Measurements from ENCODE around the gene RNF8. TPM values are rescaled to one million over a fixed set of nuclear protein-coding genes. Genes with fewer than 3 reads are reported as not detected.

Gene RNF8
- total and polyA plus RNA-seq, 9 of the 15 experiments (the other 6 are each of a cell fraction or from before 2014, with no cell fraction given) = 10.6 to 47.0 (median 37.5) TPM

GRCh38 chr6:37315157-37315515, 38.6 kb upstream of the RNF8 start (continued):
- TF ChIP-seq, protein P1, sequence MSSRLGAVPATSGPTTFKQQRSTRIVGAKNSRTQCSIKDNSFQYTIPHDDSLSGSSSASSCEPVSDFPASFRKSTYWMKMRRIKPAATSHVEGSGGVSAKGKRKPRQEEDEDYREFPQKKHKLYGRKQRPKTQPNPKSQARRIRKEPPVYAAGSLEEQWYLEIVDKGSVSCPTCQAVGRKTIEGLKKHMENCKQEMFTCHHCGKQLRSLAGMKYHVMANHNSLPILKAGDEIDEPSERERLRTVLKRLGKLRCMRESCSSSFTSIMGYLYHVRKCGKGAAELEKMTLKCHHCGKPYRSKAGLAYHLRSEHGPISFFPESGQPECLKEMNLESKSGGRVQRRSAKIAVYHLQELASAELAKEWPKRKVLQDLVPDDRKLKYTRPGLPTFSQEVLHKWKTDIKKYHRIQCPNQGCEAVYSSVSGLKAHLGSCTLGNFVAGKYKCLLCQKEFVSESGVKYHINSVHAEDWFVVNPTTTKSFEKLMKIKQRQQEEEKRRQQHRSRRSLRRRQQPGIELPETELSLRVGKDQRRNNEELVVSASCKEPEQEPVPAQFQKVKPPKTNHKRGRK (tag; IDR thresholded peaks at IDR 0.05) = no peak
- no peak for TF ChIP-seq KHSRP (IDR thresholded peaks at IDR 0.05)
- no peak for TF ChIP-seq ZNF609 (CRISPR knock-in tag; IDR thresholded peaks at IDR 0.05; ENCODE audit: borderline replicate concordance)
- peak; percentile 74 for TF ChIP-seq FOSL1 (tag; conservative IDR thresholded peaks at IDR 0.05)
- no peak for TF ChIP-seq ZC3H11A (IDR thresholded peaks at IDR 0.05; ENCODE audit: low read depth, low read length)
- TF ChIP-seq CREB1 (IDR thresholded peaks at IDR 0.05) = no peak
- TF ChIP-seq CREB1 (CRISPR knock-in tag; IDR thresholded peaks at IDR 0.05) = 0 out of 2 replicates have a peak, but pooled peaks have one; percentile 4
- TF ChIP-seq SNIP1 (IDR thresholded peaks at IDR 0.05; ENCODE audit: low read depth) = no peak
- TF ChIP-seq CBFA2T3 (IDR thresholded peaks at IDR 0.05) = no peak
- no peak for TF ChIP-seq HMG20A (CRISPR knock-in tag; conservative IDR thresholded peaks at IDR 0.05)
- TF ChIP-seq ZNF311 (CRISPR knock-in tag; IDR thresholded peaks at IDR 0.05) = no peak
- TF ChIP-seq, protein P2, sequence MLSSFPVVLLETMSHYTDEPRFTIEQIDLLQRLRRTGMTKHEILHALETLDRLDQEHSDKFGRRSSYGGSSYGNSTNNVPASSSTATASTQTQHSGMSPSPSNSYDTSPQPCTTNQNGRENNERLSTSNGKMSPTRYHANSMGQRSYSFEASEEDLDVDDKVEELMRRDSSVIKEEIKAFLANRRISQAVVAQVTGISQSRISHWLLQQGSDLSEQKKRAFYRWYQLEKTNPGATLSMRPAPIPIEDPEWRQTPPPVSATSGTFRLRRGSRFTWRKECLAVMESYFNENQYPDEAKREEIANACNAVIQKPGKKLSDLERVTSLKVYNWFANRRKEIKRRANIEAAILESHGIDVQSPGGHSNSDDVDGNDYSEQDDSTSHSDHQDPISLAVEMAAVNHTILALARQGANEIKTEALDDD (IDR thresholded peaks at IDR 0.05) = no peak; the same call in 1 of the 2 replicates
- TF ChIP-seq POLR2G (IDR thresholded peaks at IDR 0.05; ENCODE audit: low read depth, low read length) = no peak
- TF ChIP-seq SAFB (IDR thresholded peaks at IDR 0.05; ENCODE audit: borderline replicate concordance, low read depth, low read length) = no peak
- TF ChIP-seq SIN3A (IDR thresholded peaks at IDR 0.05; ENCODE audit: borderline replicate concordance in 2 of 2, control insufficient read depth in 1 of 2, low read depth in 2 of 2, low read length in 2 of 2) = no peak
- TF ChIP-seq ZEB2 (IDR thresholded peaks at IDR 0.05) = no peak
- TF ChIP-seq ZNF124 (CRISPR knock-in tag; IDR thresholded peaks at IDR 0.05) = no peak
- TF ChIP-seq, protein P3, sequence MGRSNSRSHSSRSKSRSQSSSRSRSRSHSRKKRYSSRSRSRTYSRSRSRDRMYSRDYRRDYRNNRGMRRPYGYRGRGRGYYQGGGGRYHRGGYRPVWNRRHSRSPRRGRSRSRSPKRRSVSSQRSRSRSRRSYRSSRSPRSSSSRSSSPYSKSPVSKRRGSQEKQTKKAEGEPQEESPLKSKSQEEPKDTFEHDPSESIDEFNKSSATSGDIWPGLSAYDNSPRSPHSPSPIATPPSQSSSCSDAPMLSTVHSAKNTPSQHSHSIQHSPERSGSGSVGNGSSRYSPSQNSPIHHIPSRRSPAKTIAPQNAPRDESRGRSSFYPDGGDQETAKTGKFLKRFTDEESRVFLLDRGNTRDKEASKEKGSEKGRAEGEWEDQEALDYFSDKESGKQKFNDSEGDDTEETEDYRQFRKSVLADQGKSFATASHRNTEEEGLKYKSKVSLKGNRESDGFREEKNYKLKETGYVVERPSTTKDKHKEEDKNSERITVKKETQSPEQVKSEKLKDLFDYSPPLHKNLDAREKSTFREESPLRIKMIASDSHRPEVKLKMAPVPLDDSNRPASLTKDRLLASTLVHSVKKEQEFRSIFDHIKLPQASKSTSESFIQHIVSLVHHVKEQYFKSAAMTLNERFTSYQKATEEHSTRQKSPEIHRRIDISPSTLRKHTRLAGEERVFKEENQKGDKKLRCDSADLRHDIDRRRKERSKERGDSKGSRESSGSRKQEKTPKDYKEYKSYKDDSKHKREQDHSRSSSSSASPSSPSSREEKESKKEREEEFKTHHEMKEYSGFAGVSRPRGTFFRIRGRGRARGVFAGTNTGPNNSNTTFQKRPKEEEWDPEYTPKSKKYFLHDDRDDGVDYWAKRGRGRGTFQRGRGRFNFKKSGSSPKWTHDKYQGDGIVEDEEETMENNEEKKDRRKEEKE (IDR thresholded peaks at IDR 0.05; ENCODE audit: borderline replicate concordance in 1 of 2, control insufficient read depth in 1 of 2, low read depth in 2 of 2, low read length in 1 of 2) = 0 out of 4 replicates have a peak, but pooled peaks of 1 of the 2 experiments have one; percentile 48
- no peak for TF ChIP-seq ZNF217 (CRISPR knock-in tag; IDR thresholded peaks at IDR 0.05)
- no peak for TF ChIP-seq ZNF133 (CRISPR knock-in tag; IDR thresholded peaks at IDR 0.05)
